HepG2 (cell line): ENCODE measurements around the gene FUBP3. TPM values are rescaled to one million over a fixed set of nuclear protein-coding genes. Genes with fewer than 3 reads are reported as not detected.

ENCODE experiments used
- ATAC-seq: fragments of 200-7000 bp; cut with Tn5 transposase; 3 replicates; pipeline ENCODE4 v1.9.1; 2020; ENCODE audit warnings: mild to moderate bottlenecking, moderate library complexity
- BruUV-seq: library from RNA; stranded (reverse); fragments of 400-500 nt; replicated peaks from 2 replicates; lab custom pipeline; 2021; lab: Mats Ljungman, UMichigan
- CTCF ChIA-PET: fragments of 300-600 bp; formaldehyde crosslinking; extraction: SDS; loops from one replicate; lab custom pipeline; 2021; ENCODE audit warnings: low total read pairs, inconsistent platforms, low intra/inter-chr PET ratio; lab: Yijun Ruan, JAX
- POLR2A ChIA-PET: fragments of 350-600 bp; sonication (Branson Sonifier 250); formaldehyde crosslinking; loops from one replicate; lab custom pipeline; 2020; ENCODE audit warnings: antibody characterized with exemption, inconsistent platforms; lab: Yijun Ruan, JAX
- DNase-seq: peaks from one replicate; pipeline ENCODE4 v3.0.0-alpha.2; 2015; ENCODE audit warnings: low spot score
- FAIRE-seq: peaks from 3 replicates; lab custom pipeline; 2011; peaks lifted over from hg19 to GRCh38; lab: Jason Lieb, UNC
- H2AFZ ChIP-seq: one replicate; pipeline ENCODE4 v1.6.1; 2011; ENCODE audit warnings: low read length, inconsistent platforms
- H3K27ac ChIP-seq: fragments of 300-600 bp; 3 replicates; pipeline ENCODE4 v1.8.0; 2011; ENCODE audit warnings: mixed run types, mild to moderate bottlenecking, mixed read lengths, low read length, inconsistent platforms; ENCODE audit not compliant: insufficient read depth; ENCODE audit errors: extremely low read length
- H3K27me3 ChIP-seq, 2 experiments: fragments of 200-600 bp in 1 of 2; 2 replicates in 1 of 2; 3 replicates in 1 of 2; pipeline versions ENCODE4 v1.6.0 to v1.8.0; 2011; ENCODE audit warnings: low read length in 2 of 2, mild to moderate bottlenecking in 2 of 2, moderate library complexity in 2 of 2, inconsistent platforms in 1 of 2; ENCODE audit not compliant: insufficient read depth in 2 of 2, control insufficient read depth in 1 of 2
- H3K36me3 ChIP-seq, 2 experiments: fragments of 200-600 bp in 1 of 2; replicated peaks in 1 of 2; 2 replicates in 1 of 2; 3 replicates in 1 of 2; pipeline versions ENCODE4 v1.5.1 to v1.8.0; 2011; ENCODE audit warnings: low read length in 2 of 2, inconsistent platforms in 1 of 2; ENCODE audit not compliant: insufficient read depth in 2 of 2, control insufficient read depth in 1 of 2
- H3K4me1 ChIP-seq: 2 replicates; pipeline ENCODE4 v1.5.1; 2012; ENCODE audit warnings: low read length, inconsistent platforms; ENCODE audit not compliant: insufficient read depth
- H3K4me2 ChIP-seq: 2 replicates; pipeline ENCODE4 v1.6.0; 2011; ENCODE audit warnings: low read depth, low read length, inconsistent platforms
- H3K4me3 ChIP-seq, 3 experiments: fragments of 200-600 bp in 1 of 3; sonication (generic), shearing (Covaris generic) in 1 of 3; replicated peaks in 1 of 3; 2 replicates each; pipeline ENCODE4 v1.5.1; 2011 to 2016; ENCODE audit warnings: low read length in 3 of 3, inconsistent platforms in 2 of 3, low read depth in 2 of 3, mild to moderate bottlenecking in 2 of 3, control low read depth in 1 of 3, mixed read lengths in 1 of 3; ENCODE audit not compliant: insufficient read depth in 1 of 3
- H3K79me2 ChIP-seq: one replicate; pipeline ENCODE4 v1.6.1; 2011; ENCODE audit warnings: low read length, inconsistent platforms; ENCODE audit not compliant: insufficient read depth
- H3K9ac ChIP-seq: 2 replicates; pipeline ENCODE4 v1.6.0; 2011; ENCODE audit warnings: mild to moderate bottlenecking, low read depth, low read length, inconsistent platforms; ENCODE audit not compliant: insufficient read depth
- H3K9me3 ChIP-seq: 2 replicates; pipeline ENCODE4 v1.5.1; 2012; ENCODE audit warnings: mild to moderate bottlenecking, low read length
- H4K20me1 ChIP-seq: 2 replicates; pipeline ENCODE4 v1.6.0; 2011; ENCODE audit warnings: inconsistent platforms, mild to moderate bottlenecking, low read length, moderate library complexity; ENCODE audit not compliant: insufficient read depth
- GMEB1 ChIP-seq: sonication (generic); formaldehyde crosslinking; IDR thresholded peaks from 2 replicates; pipeline ENCODE4 v1.5.1; 2020; ENCODE audit warnings: missing genetic modification reagents, mild to moderate bottlenecking, borderline replicate concordance
- MTF2 ChIP-seq: sonication (generic); formaldehyde crosslinking; IDR thresholded peaks from 2 replicates; pipeline ENCODE4 v1.5.0; 2020; ENCODE audit warnings: missing genetic modification reagents, borderline replicate concordance
- RBM39 ChIP-seq: fragments of 200-400 bp; formaldehyde crosslinking; IDR thresholded peaks from one replicate; pipeline ENCODE4 v1.6.1; 2018; ENCODE audit warnings: antibody characterized with exemption, mild to moderate bottlenecking, low read depth, low read length; ENCODE audit not compliant: poor library complexity, severe bottlenecking
- RERE ChIP-seq: IDR thresholded peaks from 2 replicates; pipeline ENCODE4 v1.6.1; 2016; ENCODE audit warnings: low read depth, missing genetic modification reagents, missing compliant biosample characterization
- ZNF253 ChIP-seq: sonication (generic); formaldehyde crosslinking; IDR thresholded peaks from 2 replicates; pipeline ENCODE4 v1.8.0; 2022; ENCODE audit warnings: mild to moderate bottlenecking, missing genetic modification reagents, borderline replicate concordance
- ZNF441 ChIP-seq: sonication (generic); formaldehyde crosslinking; IDR thresholded peaks from 2 replicates; pipeline ENCODE4 v1.7.0; 2021; ENCODE audit warnings: missing genetic modification reagents, borderline replicate concordance
- WGBS: methylation state at CpG from one replicate; pipeline ENCODE4 v1.1.6; 2017; ENCODE audit warnings: low lambda C conversion rate; 5-methylcytosine and 5-hydroxymethylcytosine counted together
- in situ Hi-C: cut with HindIII; loops from 2 replicates; pipeline ENCODE4 v1.10.0; 2017; ENCODE audit warnings: low pct_unique_long_range_greater_than_20kb; ENCODE audit not compliant: extremely low pct_ligation_motif_present
- intact Hi-C: fragments of 100-400 bp; cut with micrococcal nuclease; formaldehyde crosslinking; loops from one replicate; pipeline ENCODE4 v1.10.0; 2022; ENCODE audit not compliant: unreplicated experiment
- polyA plus RNA-seq, 8 experiments: library from polyadenylated mRNA; depleted of rRNA in 3 of 8; stranded (reverse) in 7 of 8; unstranded in 1 of 8; fragments of >200 nt; fragmentation: Illumina TruSeq in 4 of 8; extraction: Trizol in 4 of 8; gene quantifications; 2 replicates each; pipeline versions ENCODE4 v1.2.1 to v1.2.3, GENCODE V29; 2011 to 2016; ENCODE audit warnings: low read depth in 4 of 8, missing spikeins in 1 of 8, mixed read lengths in 1 of 8; ENCODE audit not compliant: insufficient read depth in 1 of 8
- total RNA-seq, 5 experiments: library from RNA; depleted of rRNA; stranded (reverse); fragments of >200 nt; fragmentation: Illumina TruSeq; extraction: Trizol; gene quantifications; 2 replicates each; pipeline ENCODE4 v1.2.3, GENCODE V29; 2016; ENCODE audit warnings: low read depth in 1 of 5

FUBP3 gene
- total and polyA plus RNA-seq, 2 of the 13 experiments (the other 11 are each of a cell fraction or from before 2014, with no cell fraction given): 28.7 to 40.0 TPM

- no peak for TF ChIP-seq ZNF253 (CRISPR knock-in tag)
- TF ChIP-seq ZNF441 (CRISPR knock-in tag): no peak
- TF ChIP-seq RERE (CRISPR knock-in tag): no peak
- no peak for TF ChIP-seq RBM39
- TF ChIP-seq GMEB1 (CRISPR knock-in tag): no peak
- no peak for TF ChIP-seq MTF2 (CRISPR knock-in tag)
- TF ChIP-seq, all 625 proteins: peak for 0
- ATAC-seq (no peak), DNase-seq (no peak), FAIRE-seq (no peak)
- Histone ChIP-seq H4K20me1 (no peaks in the 10 kb centered on the region), H3K36me3 (no peaks in the 10 kb centered on the region), H2AFZ (no peak overlapping the region), H3K4me2 (no peak overlapping the region), H3K27ac (no peak overlapping the region), H3K9ac (no peak overlapping the region), H3K27me3 (peaks cover 0 to 15% of the 10 kb centered on the region in 2 experiments; a peak in 2 of 5 replicates), H3K4me1 (peaks cover 32% of the 10 kb centered on the region), H3K79me2 (no peaks in the 10 kb centered on the region), H3K9me3 (no peaks in the 10 kb centered on the region), H3K4me3 (no peak overlapping the region)
- POLR2A ChIA-PET: interaction anchor here (1.0 kb wide), 1 partner anchor 9 kb away, joined by 3 read pairs; no protein-coding TSS in a partner anchor
- CTCF ChIA-PET: no interaction called here
- intact Hi-C loops (no loop called here), in situ Hi-C loops (no loop called here)
- WGBS: 85% methylated on average over 11 of the region's 11 CpGs
- no TSS peak for BruUV-seq
Measured at GRCh38 chr9:130539420-130540223, 39.8 kb upstream of the FUBP3 start.
